ENCODE results near the gene RORB. TPM values are rescaled to one million over a fixed set of nuclear protein-coding genes. Genes with fewer than 3 reads are reported as not detected.

RORB gene
- total RNA-seq, 1 donor from 2014 or later: not detected

- no peaks in the 10 kb centered on the region for H3K9me3 Mint-ChIP-seq (ENCODE audit: low read depth)
- no peaks in the 10 kb centered on the region for H3K4me1 Mint-ChIP-seq (ENCODE audit: low read depth)
- H3K27ac Mint-ChIP-seq: no peak overlapping the region
- H3K4me3 Mint-ChIP-seq (ENCODE audit: low read depth): no peak overlapping the region
- TF ChIP-seq CTCF (IDR thresholded peaks at IDR 0.05; ENCODE audit: unreplicated experiment): no peak
- H3K36me3 Mint-ChIP-seq (ENCODE audit: insufficient read depth): no peaks in the 10 kb centered on the region
- peaks cover 4% of the 10 kb centered on the region for H3K27me3 Mint-ChIP-seq
- no peak for DNase-seq (ENCODE audit: low spot score, unreplicated experiment)
Observed at GRCh38 chr9:74555565-74555964, 58.4 kb downstream of the RORB start.

DNA sequence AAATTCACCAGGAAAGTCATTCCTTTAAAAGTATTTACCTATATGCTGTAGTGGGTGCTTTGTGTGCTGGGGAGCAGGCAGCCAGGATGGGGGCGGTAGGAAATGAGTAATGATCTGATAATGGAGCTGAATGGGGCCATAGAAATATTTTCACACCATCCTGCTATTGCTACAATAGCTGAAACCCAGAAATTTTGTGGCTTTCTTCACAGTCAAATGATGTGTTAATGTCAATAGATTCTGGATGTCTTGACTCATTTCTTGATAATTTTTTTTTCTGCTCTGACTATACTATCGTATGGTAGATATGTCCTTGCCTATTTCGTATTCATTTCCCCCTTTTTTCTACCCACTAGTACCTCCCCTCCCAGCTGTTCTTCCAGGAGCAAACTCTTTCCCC lies 59.5 kb downstream of the RORB start:
- H3K4me1 Mint-ChIP-seq (ENCODE audit: low read depth): no peaks in the 10 kb centered on the region
- no peak overlapping the region for H3K4me3 Mint-ChIP-seq (ENCODE audit: low read depth)
- no peaks in the 10 kb centered on the region for H3K9me3 Mint-ChIP-seq (ENCODE audit: low read depth)
- no peak for TF ChIP-seq CTCF (IDR thresholded peaks at IDR 0.05; ENCODE audit: unreplicated experiment)
- no peak for DNase-seq (ENCODE audit: low spot score, unreplicated experiment)
- H3K27ac Mint-ChIP-seq: no peak overlapping the region
- H3K27me3 Mint-ChIP-seq: peaks cover 3% of the 10 kb centered on the region
- H3K36me3 Mint-ChIP-seq (ENCODE audit: insufficient read depth): no peaks in the 10 kb centered on the region

DNA sequence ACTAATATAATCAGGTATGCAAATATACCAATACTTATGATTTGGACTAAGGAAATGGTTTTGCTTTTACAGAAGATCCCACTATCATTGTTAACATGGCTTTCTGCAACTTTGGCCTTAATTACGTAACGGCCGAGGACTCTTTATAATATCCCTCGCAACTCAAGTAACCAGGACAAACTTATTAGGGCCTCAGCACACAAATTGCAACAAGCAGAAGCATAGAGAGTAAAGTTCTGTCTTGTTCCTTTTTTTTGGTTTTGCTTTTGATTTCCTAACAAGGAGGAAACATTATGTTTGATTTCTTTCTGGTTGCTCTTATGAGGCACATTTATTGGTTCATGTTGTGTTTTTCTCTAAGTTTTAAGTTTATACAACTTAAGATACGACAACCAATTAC lies 60.4 kb downstream of the RORB start:
- Mint-ChIP-seq H3K27me3 (no peaks in the 10 kb centered on the region), H3K9me3 (ENCODE audit: low read depth) (no peaks in the 10 kb centered on the region), H3K4me3 (ENCODE audit: low read depth) (no peak overlapping the region), H3K36me3 (ENCODE audit: insufficient read depth) (no peaks in the 10 kb centered on the region), H3K4me1 (ENCODE audit: low read depth) (no peaks in the 10 kb centered on the region), H3K27ac (no peak overlapping the region)
- no peak for TF ChIP-seq CTCF (IDR thresholded peaks at IDR 0.05; ENCODE audit: unreplicated experiment)
- DNase-seq (ENCODE audit: low spot score, unreplicated experiment): no peak

DNA sequence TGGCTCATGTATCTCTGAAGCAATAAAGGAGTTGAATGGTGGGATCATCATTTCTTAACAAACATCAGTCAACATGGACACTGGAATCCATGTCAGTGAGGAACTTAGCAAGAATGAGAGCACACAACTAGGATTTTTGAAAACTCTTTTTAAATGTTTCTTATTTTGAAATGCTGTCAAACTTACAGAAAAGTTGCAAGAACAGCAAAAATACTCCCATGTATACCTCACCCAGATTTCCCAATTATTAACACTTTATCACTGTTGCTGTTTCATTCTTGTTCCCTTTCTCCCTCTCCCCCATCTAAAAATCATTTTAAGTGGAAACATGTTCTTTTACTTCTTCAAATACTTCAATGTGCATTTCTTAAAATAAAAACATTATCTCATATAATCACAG lies 65.5 kb downstream of the RORB start:
- no peak overlapping the region for H3K4me3 Mint-ChIP-seq (ENCODE audit: low read depth)
- no peaks in the 10 kb centered on the region for H3K9me3 Mint-ChIP-seq (ENCODE audit: low read depth)
- H3K36me3 Mint-ChIP-seq (ENCODE audit: insufficient read depth): no peaks in the 10 kb centered on the region
- DNase-seq (ENCODE audit: low spot score, unreplicated experiment): no peak
- no peaks in the 10 kb centered on the region for H3K27me3 Mint-ChIP-seq
- H3K27ac Mint-ChIP-seq: no peak overlapping the region
- no peaks in the 10 kb centered on the region for H3K4me1 Mint-ChIP-seq (ENCODE audit: low read depth)
- TF ChIP-seq CTCF (IDR thresholded peaks at IDR 0.05; ENCODE audit: unreplicated experiment): no peak

DNA sequence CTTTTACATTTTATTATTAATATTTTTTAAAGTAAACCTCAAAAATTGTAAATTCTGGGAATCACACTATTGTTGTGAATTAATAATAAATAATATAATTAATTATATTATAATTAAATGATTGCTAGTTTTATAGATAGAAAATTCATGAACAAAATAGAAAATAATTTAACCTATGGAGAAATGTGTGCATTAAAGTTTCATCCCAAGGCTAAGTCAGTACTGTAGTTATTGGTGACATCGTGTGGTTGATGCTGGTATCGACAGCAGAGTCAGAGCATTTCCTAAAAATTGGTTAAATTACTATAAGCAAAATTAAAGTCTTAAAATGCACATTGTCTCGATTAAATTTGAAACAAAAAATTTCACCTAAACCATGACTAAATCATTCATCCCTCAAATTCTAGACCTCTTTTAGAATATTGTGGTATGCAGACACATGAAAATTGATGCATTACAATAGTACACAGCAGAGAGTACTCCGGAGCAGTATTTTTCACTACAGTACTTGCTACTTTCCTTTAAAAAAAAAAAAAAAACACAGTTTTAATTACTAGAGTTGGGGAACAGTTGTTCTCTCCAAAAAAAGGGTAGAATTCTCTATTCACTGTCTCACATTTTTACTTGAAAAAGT lies 73.9 kb downstream of the RORB start:
- TF ChIP-seq CTCF (IDR thresholded peaks at IDR 0.05; ENCODE audit: unreplicated experiment): peak; percentile 81
- Mint-ChIP-seq H3K36me3 (ENCODE audit: insufficient read depth) (no peaks in the 10 kb centered on the region), H3K4me1 (ENCODE audit: low read depth) (peaks cover 2% of the 10 kb centered on the region), H3K9me3 (ENCODE audit: low read depth) (no peaks in the 10 kb centered on the region), H3K4me3 (ENCODE audit: low read depth) (no peak overlapping the region), H3K27me3 (peaks cover 17% of the 10 kb centered on the region), H3K27ac (no peak overlapping the region)
- no peak for DNase-seq (ENCODE audit: low spot score, unreplicated experiment)

All from progenitor cell of endocrine pancreas (in vitro differentiated cells).